Raji (cell line): ENCODE data around the gene DIO2.

Experiments
- POLR2A ChIP-seq: IDR thresholded peaks from 2 replicates; pipeline ENCODE4 v1.6.1; 2011; ENCODE audit warnings: low read depth, low read length, control low read depth; ENCODE audit not compliant: insufficient read depth

DIO2 gene

GRCh38 chr14:80211153-80212022, at the start of gene DIO2:
DIO2 (minus strand) TSS chr14:80211504; CDS start chr14:80211472, 32 bp downstream.
- no peak for TF ChIP-seq POLR2A

- no peak for TF ChIP-seq POLR2A
Observed at GRCh38 chr14:80260645-80261044, 49.3 kb upstream of the DIO2 start.

- no peak for TF ChIP-seq POLR2A
Observed at GRCh38 chr14:80239631-80240030, 28.3 kb upstream of the DIO2 start.

GRCh38 chr14:80237143-80237542, 25.8 kb upstream of the DIO2 start:
- no peak for TF ChIP-seq POLR2A

GRCh38 chr14:80233470-80234089, 22.3 kb upstream of the DIO2 start:
- no peak for TF ChIP-seq POLR2A

- no peak for TF ChIP-seq POLR2A
Observed at GRCh38 chr14:80231702-80232101, 20.4 kb upstream of the DIO2 start.

- TF ChIP-seq POLR2A = no peak
Observed at GRCh38 chr14:80223696-80224465, 12.6 kb upstream of the DIO2 start.

- no peak for TF ChIP-seq POLR2A
Observed at GRCh38 chr14:80216818-80217217, 5.5 kb upstream of the DIO2 start.

GRCh38 chr14:80215756-80216581, 4.7 kb upstream of the DIO2 start:
- no peak for TF ChIP-seq POLR2A

- TF ChIP-seq POLR2A = no peak
Observed at GRCh38 chr14:80215081-80215480, 3.8 kb upstream of the DIO2 start.

GRCh38 chr14:80213602-80214001, 2.3 kb upstream of the DIO2 start:
- TF ChIP-seq POLR2A = no peak

- no peak for TF ChIP-seq POLR2A
Observed at GRCh38 chr14:80212023-80212397, 706 bp upstream of the DIO2 start.

- no peak for TF ChIP-seq POLR2A
Observed at GRCh38 chr14:80208461-80208860, 2.8 kb downstream of the DIO2 start.

- no peak for TF ChIP-seq POLR2A
Observed at GRCh38 chr14:80206351-80207080, 4.8 kb downstream of the DIO2 start.
